ENCODE data around the gene RGS17. TPM values are rescaled to one million over a fixed set of nuclear protein-coding genes. Genes with fewer than 3 reads are reported as not detected.
A peak's percentile ranks its signal among the peaks of the same experiment; 100 is the strongest.

The RGS17 gene
- total and polyA plus RNA-seq, 2 of the 13 experiments (the other 11 are each of a cell fraction or from before 2014, with no cell fraction given) = 0.04 TPM; not detected in 1

- TF ChIP-seq DMAP1 (CRISPR knock-in tag; IDR thresholded peaks at IDR 0.05) (peak; percentile 83; the same call in 1 of the 2 replicates), MAF1 (CRISPR knock-in tag; IDR thresholded peaks at IDR 0.05; ENCODE audit: borderline replicate concordance) (peak; percentile 76; the same call in 1 of the 2 replicates), BATF2 (CRISPR knock-in tag; IDR thresholded peaks at IDR 0.05) (no peak), MAFK (conservative IDR thresholded peaks at IDR 0.05 in 1 of 2, IDR thresholded peaks at IDR 0.05 in 1 of 2; ENCODE audit: low read length in 2 of 2) (no peak), POLR2A (IDR thresholded peaks at IDR 0.05; ENCODE audit: insufficient read depth in 1 of 2, low read depth in 2 of 2, low read length in 2 of 2) (peak; percentile 53 to 70; a peak in 3 of 4 replicates), HNRNPUL1 (IDR thresholded peaks at IDR 0.05; ENCODE audit: low read depth, low read length) (no peak), MTERF4 (CRISPR knock-in tag; IDR thresholded peaks at IDR 0.05) (no peak), ZNF326 (CRISPR knock-in tag; IDR thresholded peaks at IDR 0.05; ENCODE audit: borderline replicate concordance) (no peak), YEATS4 (CRISPR knock-in tag; IDR thresholded peaks at IDR 0.05; ENCODE audit: borderline replicate concordance) (peak; percentile 89), KIAA2018 (CRISPR knock-in tag; IDR thresholded peaks at IDR 0.05; ENCODE audit: borderline replicate concordance) (no peak), MAFF (IDR thresholded peaks at IDR 0.05; ENCODE audit: low read depth, low read length) (no peak), MYPOP (CRISPR knock-in tag; IDR thresholded peaks at IDR 0.05) (peak; percentile 83), TEAD3 (CRISPR knock-in tag; optimal IDR thresholded peaks at IDR 0.05; ENCODE audit: borderline replicate concordance) (peak; percentile 41), RORA (CRISPR knock-in tag; IDR thresholded peaks at IDR 0.05) (no peak), TFAP4 (IDR thresholded peaks at IDR 0.05; ENCODE audit: borderline replicate concordance, low read depth) (peak; percentile 22; the same call in 1 of the 2 replicates), ZNF225 (CRISPR knock-in tag; IDR thresholded peaks at IDR 0.05) (no peak)
Observed at GRCh38 chr6:153002613-153003365, 128.3 kb downstream of the RGS17 start, which contains the start of gene MTRF1L (continued).
